Suprapubic skin (tissue), 3 donors: ENCODE data around the gene CDH5.

Source experiments
- CTCF ChIP-seq, 2 donors: fragments of 200-600 bp in 1 of 2; fragments of 450-650 bp in 1 of 2; sonication (generic) in 1 of 2; IDR thresholded peaks; one replicate each; pipeline ENCODE4 v1.5.1; 2016 to 2019; ENCODE audit warnings: antibody characterized with exemption in 2 of 2, mild to moderate bottlenecking in 1 of 2, moderate library complexity in 1 of 2
- POLR2A ChIP-seq, 2 donors: fragments of 450-650 bp; IDR thresholded peaks; one replicate each; pipeline ENCODE4 v1.6.1; 2017; ENCODE audit warnings: antibody characterized with exemption in 2 of 2, mild to moderate bottlenecking in 2 of 2, moderate library complexity in 2 of 2

- TF ChIP-seq POLR2A (IDR thresholded peaks at IDR 0.05) (no peak), CTCF (IDR thresholded peaks at IDR 0.05) (no peak)
Measured at GRCh38 chr16:66376577-66377305, 10.2 kb downstream of the CDH5 start.
